Measurements from ENCODE around the gene LGALS7. TPM values are rescaled to one million over a fixed set of nuclear protein-coding genes. Genes with fewer than 3 reads are reported as not detected.

The LGALS7 gene
- total and polyA plus RNA-seq, 2 experiments from 2014 or later = 1.2 TPM; not detected in 1

DNA sequence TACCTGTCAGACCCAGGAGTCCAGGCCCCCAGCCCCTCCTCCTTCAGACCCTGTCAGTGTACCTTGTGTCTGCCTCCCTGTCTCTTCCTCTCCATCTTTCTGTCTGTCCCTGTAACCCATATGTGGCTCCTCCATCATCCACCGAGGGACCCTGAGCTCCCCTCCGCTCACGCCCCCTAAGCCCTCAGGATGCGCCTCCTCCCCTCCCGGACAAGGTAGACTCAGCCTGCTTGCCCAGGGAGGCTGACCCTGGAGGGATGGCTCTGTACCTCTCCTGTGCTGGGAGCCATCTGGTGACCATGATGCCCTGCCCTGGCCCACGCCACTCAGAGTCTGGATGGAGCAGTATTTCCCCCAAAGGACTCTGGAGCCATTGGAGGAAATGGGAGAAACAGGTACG is 28.0 kb downstream of the LGALS7 start:
- Histone ChIP-seq H3K4me3 (no peak overlapping the region), H3K4me2 (no peak overlapping the region), H3K27ac (no peak overlapping the region), H3K9me3 (ENCODE audit: low read depth) (no peaks in the 10 kb centered on the region), H3K4me1 (ENCODE audit: insufficient read depth) (no peaks in the 10 kb centered on the region), H4K20me1 (ENCODE audit: insufficient read depth, poor library complexity, severe bottlenecking) (no peaks in the 10 kb centered on the region), H2AFZ (no peak overlapping the region), H3K27me3 (no peaks in the 10 kb centered on the region), H3K79me2 (no peaks in the 10 kb centered on the region), H3K36me3 (replicated peaks; ENCODE audit: insufficient read depth, low read depth) (no peaks in the 10 kb centered on the region), H3K9me2 (replicated peaks; ENCODE audit: insufficient read depth) (no peaks in the 10 kb centered on the region)
- WGBS (ENCODE audit: low lambda C conversion rate, missing lambda C conversion rate) = 88% methylated on average over 7 of the region's 7 CpGs
- no peak for DNase-seq (ENCODE audit: low spot score)
- TF ChIP-seq EZH2 (IDR thresholded peaks at IDR 0.05; ENCODE audit: borderline replicate concordance) (no peak), CTCF (IDR thresholded peaks at IDR 0.05; ENCODE audit: poor library complexity) (no peak), EZH2phosphoT487 (IDR thresholded peaks at IDR 0.05; ENCODE audit: low read depth, severe bottlenecking, unreplicated experiment) (no peak)

DNA sequence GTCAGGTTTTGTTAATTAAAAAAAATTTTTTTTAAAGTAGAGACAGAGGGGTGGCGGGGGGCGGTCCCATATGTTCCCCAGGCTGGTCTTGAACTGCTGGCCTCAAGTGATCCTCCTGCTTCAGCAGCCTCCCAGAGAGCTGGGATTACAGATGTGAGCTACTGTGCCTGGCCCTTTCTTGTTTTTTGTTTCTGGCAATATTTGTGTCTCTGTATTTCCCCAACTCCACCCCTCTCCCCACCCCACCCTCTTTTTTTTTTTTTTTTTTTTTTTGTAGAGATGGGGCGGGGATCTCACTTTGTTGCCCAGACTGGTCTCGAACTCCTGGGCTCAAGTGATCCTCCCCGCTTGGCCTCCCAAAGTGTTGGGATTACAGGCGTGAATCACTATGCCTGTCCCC is 28.4 kb downstream of the LGALS7 start:
- Histone ChIP-seq H3K27ac (no peak overlapping the region), H3K4me3 (no peak overlapping the region), H3K9me2 (replicated peaks; ENCODE audit: insufficient read depth) (no peaks in the 10 kb centered on the region), H3K79me2 (no peaks in the 10 kb centered on the region), H3K36me3 (replicated peaks; ENCODE audit: insufficient read depth, low read depth) (no peaks in the 10 kb centered on the region), H2AFZ (no peak overlapping the region), H3K9me3 (ENCODE audit: low read depth) (no peaks in the 10 kb centered on the region), H3K4me2 (no peak overlapping the region), H3K27me3 (no peaks in the 10 kb centered on the region), H3K4me1 (ENCODE audit: insufficient read depth) (no peaks in the 10 kb centered on the region), H4K20me1 (ENCODE audit: insufficient read depth, poor library complexity, severe bottlenecking) (no peaks in the 10 kb centered on the region)
- no peak for DNase-seq (ENCODE audit: low spot score)
- TF ChIP-seq EZH2 (IDR thresholded peaks at IDR 0.05; ENCODE audit: borderline replicate concordance) (no peak), CTCF (IDR thresholded peaks at IDR 0.05; ENCODE audit: poor library complexity) (no peak), EZH2phosphoT487 (IDR thresholded peaks at IDR 0.05; ENCODE audit: low read depth, severe bottlenecking, unreplicated experiment) (no peak)
- 96% methylated on average over 6 of the region's 6 CpGs for WGBS (ENCODE audit: low lambda C conversion rate, missing lambda C conversion rate)

- Histone ChIP-seq H3K4me2 (no peak within 1 kb of the TSS), H3K79me2 (no peaks in the 10 kb centered on the region), H3K27me3 (no peaks in the 10 kb centered on the region), H3K4me1 (ENCODE audit: insufficient read depth) (no peaks in the 10 kb centered on the region), H2AFZ (no peak within 1 kb of the TSS), H3K27ac (no peak within 1 kb of the TSS), H3K9me3 (ENCODE audit: low read depth) (no peaks in the 10 kb centered on the region), H3K36me3 (replicated peaks; ENCODE audit: insufficient read depth, low read depth) (no peaks in the 10 kb centered on the region), H3K9me2 (replicated peaks; ENCODE audit: insufficient read depth) (no peaks in the 10 kb centered on the region), H3K4me3 (no peak within 1 kb of the TSS), H4K20me1 (ENCODE audit: insufficient read depth, poor library complexity, severe bottlenecking) (no peaks in the 10 kb centered on the region)
- WGBS (ENCODE audit: low lambda C conversion rate, missing lambda C conversion rate) = 90% methylated on average over 10 of the region's 10 CpGs
- TF ChIP-seq CTCF (IDR thresholded peaks at IDR 0.05; ENCODE audit: poor library complexity) = no peak
- TF ChIP-seq EZH2 (IDR thresholded peaks at IDR 0.05; ENCODE audit: borderline replicate concordance) = no peak
- no peak for TF ChIP-seq EZH2phosphoT487 (IDR thresholded peaks at IDR 0.05; ENCODE audit: low read depth, severe bottlenecking, unreplicated experiment)
- DNase-seq (ENCODE audit: low spot score) = no peak
Observed at GRCh38 chr19:38744298-38744681, 29.0 kb downstream of the LGALS7 start, which contains the start of gene CAPN12. TSS of gene CAPN12 (minus strand) at chr19:38744474. CDS start at chr19:38744165, 309 bp downstream.
